SU-DHL-6 (cell line): ENCODE data around the gene RASA3.

Experiments used
- H2AFZ ChIP-seq: fragments of 200-600 bp; sonication (generic); 2 replicates; pipeline ENCODE4 v1.6.1; 2014; ENCODE audit warnings: low read depth, mild to moderate bottlenecking, moderate library complexity, mixed read lengths, antibody characterized with exemption, low read length; ENCODE audit not compliant: severe bottlenecking
- H3F3A ChIP-seq: fragments of 200-600 bp; shearing (Covaris generic); 2 replicates; pipeline ENCODE4 v1.6.0; 2016; ENCODE audit warnings: antibody characterized with exemption, mild to moderate bottlenecking; ENCODE audit not compliant: insufficient read depth
- H3K27ac ChIP-seq: fragments of 200-600 bp; sonication (generic); 2 replicates; pipeline ENCODE4 v1.5.1; 2016; ENCODE audit warnings: low read depth, mild to moderate bottlenecking, low read length, moderate library complexity, mixed read lengths
- H3K27me3 ChIP-seq: fragments of 200-600 bp; sonication (generic), shearing (Covaris generic); 2 replicates; pipeline ENCODE4 v1.6.0; 2014; ENCODE audit warnings: mild to moderate bottlenecking, low read length
- H3K36me3 ChIP-seq: fragments of 200-600 bp; sonication (generic); 2 replicates; pipeline ENCODE4 v1.6.1; 2014; ENCODE audit warnings: mild to moderate bottlenecking, low read length, mixed read lengths
- H3K4me2 ChIP-seq: fragments of 300-600, 200-600 bp; shearing (Covaris generic), sonication (generic); 2 replicates; pipeline ENCODE4 v1.6.0; 2014; ENCODE audit warnings: low read length, low read depth, mild to moderate bottlenecking; ENCODE audit not compliant: poor library complexity, severe bottlenecking
- H3K4me3 ChIP-seq: fragments of 200-600 bp; sonication (generic); 2 replicates; pipeline ENCODE4 v1.5.1; 2014; ENCODE audit warnings: antibody characterized with exemption, low read length, mild to moderate bottlenecking, mixed read lengths; ENCODE audit not compliant: insufficient read depth, poor library complexity, severe bottlenecking
- H3K79me2 ChIP-seq: fragments of 200-600 bp; sonication (generic); 2 replicates; pipeline ENCODE4 v1.6.1; 2014; ENCODE audit warnings: mild to moderate bottlenecking, low read length, moderate library complexity; ENCODE audit not compliant: insufficient read depth
- H3K9ac ChIP-seq: fragments of 200-600 bp; sonication (generic); 2 replicates; pipeline ENCODE4 v1.7.0; 2014; ENCODE audit warnings: mild to moderate bottlenecking, low read length
- H3K9me2 ChIP-seq: fragments of 200-600 bp; sonication (generic); replicated peaks from 2 replicates; pipeline ENCODE4 v1.6.1; 2014; ENCODE audit warnings: low read length; ENCODE audit not compliant: insufficient read depth
- H3K9me3 ChIP-seq: fragments of 200-600 bp; sonication (generic); 2 replicates; pipeline ENCODE4 v1.6.1; 2014; ENCODE audit warnings: low read length, mixed read lengths; ENCODE audit not compliant: insufficient read depth
- H4K20me1 ChIP-seq: fragments of 200-600 bp; sonication (generic); 2 replicates; pipeline ENCODE4 v1.6.1; 2014; ENCODE audit warnings: low read depth, mild to moderate bottlenecking, antibody characterized with exemption, low read length, moderate library complexity, mixed read lengths
- EZH2phosphoT487 ChIP-seq: fragments of 200-600 bp; sonication (generic), shearing (Covaris generic); conservative IDR thresholded peaks from 2 replicates; pipeline ENCODE4 v1.6.1; 2018; ENCODE audit warnings: mild to moderate bottlenecking, antibody characterized with exemption, low read length, moderate library complexity, mixed read lengths
- TF ChIP-seq, protein P1 (sequence below): fragments of 200-600 bp; sonication (generic); IDR thresholded peaks from one replicate; pipeline ENCODE4 v1.5.1; 2017; ENCODE audit warnings: antibody characterized with exemption, mild to moderate bottlenecking, low read length, moderate library complexity; ENCODE audit not compliant: insufficient read depth, poor library complexity, severe bottlenecking

The RASA3 gene

DNA sequence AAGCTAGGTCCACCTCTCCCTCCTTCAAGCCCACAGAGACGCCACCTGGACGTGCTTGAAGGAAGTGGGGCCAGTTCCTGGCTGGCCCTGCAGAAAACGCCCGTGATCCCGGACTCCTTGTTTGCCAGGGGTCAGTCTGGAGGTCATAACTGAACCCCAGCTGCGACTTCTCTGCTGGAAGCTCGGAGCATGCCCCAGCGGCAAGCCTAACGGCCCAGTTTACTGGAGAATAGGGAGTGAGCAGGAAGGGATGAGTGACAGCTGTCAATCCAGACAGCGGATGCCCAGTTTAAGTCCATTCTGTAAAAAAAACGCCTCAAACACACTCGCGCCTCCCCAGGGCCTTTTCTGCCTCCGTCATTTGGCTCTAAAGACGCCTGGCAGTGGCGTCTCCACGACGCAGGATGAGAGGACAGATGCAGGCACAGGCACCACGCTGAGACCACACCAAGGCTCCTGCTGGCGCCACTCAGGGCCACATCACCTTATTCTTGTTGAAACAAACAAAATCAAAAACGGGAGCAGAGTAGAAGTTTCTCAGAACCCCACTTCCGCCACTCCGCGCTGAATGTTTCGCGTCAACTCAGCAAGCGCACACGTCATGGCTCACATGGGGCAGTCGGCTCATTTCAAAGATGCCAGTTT, 57.6 kb downstream of the RASA3 start:
- Histone ChIP-seq H3K9ac (no peak overlapping the region), H3K4me2 (no peak overlapping the region), H3K9me2 (no peaks in the 10 kb centered on the region), H3K9me3 (no peaks in the 10 kb centered on the region), H3K79me2 (no peaks in the 10 kb centered on the region), H3K36me3 (no peaks in the 10 kb centered on the region), H3F3A (no peaks in the 10 kb centered on the region), H3K4me3 (no peak overlapping the region), H3K27ac (no peak overlapping the region), H2AFZ (no peak overlapping the region), H3K27me3 (no peaks in the 10 kb centered on the region), H4K20me1 (no peaks in the 10 kb centered on the region)
- TF ChIP-seq, protein P1, sequence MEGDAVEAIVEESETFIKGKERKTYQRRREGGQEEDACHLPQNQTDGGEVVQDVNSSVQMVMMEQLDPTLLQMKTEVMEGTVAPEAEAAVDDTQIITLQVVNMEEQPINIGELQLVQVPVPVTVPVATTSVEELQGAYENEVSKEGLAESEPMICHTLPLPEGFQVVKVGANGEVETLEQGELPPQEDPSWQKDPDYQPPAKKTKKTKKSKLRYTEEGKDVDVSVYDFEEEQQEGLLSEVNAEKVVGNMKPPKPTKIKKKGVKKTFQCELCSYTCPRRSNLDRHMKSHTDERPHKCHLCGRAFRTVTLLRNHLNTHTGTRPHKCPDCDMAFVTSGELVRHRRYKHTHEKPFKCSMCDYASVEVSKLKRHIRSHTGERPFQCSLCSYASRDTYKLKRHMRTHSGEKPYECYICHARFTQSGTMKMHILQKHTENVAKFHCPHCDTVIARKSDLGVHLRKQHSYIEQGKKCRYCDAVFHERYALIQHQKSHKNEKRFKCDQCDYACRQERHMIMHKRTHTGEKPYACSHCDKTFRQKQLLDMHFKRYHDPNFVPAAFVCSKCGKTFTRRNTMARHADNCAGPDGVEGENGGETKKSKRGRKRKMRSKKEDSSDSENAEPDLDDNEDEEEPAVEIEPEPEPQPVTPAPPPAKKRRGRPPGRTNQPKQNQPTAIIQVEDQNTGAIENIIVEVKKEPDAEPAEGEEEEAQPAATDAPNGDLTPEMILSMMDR, result no peak
- no peak for TF ChIP-seq EZH2phosphoT487

DNA sequence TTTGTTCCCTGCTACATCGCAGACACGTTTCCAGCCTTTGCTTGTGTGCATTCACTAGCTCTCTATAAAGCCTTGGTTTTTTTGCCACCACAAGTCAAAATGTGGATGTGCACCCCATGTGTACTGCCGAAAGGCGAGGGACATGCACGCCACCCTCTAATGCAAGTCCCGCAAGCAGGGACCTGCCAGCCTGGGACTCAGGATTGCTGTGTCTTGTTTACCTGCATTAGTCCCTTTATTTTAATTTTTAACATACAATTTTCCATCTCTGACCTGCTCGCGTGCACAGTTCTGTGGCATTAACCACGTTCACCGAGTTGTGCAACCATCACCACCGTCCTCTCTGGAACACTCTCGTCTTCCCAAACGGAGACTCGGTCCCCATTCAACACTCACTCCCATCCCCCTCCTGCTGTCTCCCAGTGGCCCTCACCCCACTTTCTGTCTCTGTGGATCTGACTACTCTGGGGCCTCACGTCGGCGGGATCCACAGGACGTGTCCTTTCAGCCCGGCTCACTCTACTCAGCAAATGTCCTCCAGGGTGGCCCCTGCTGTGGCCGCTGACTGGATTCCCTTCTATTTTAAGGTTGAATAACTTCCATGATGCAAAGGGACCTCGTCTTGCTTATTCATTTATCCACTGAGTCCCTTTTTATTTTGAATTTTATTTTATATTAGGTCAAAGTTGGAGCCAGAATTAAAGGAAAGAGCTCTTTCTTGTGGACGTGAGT, 58.4 kb downstream of the RASA3 start:
- Histone ChIP-seq H3K4me2 (no peak overlapping the region), H3K79me2 (no peaks in the 10 kb centered on the region), H3K27me3 (no peaks in the 10 kb centered on the region), H3F3A (no peaks in the 10 kb centered on the region), H3K27ac (no peak overlapping the region), H3K4me3 (no peak overlapping the region), H3K9me3 (no peaks in the 10 kb centered on the region), H2AFZ (no peak overlapping the region), H3K9me2 (no peaks in the 10 kb centered on the region), H3K9ac (no peak overlapping the region), H3K36me3 (no peaks in the 10 kb centered on the region), H4K20me1 (no peaks in the 10 kb centered on the region)
- no peak for TF ChIP-seq EZH2phosphoT487
- TF ChIP-seq, protein P1, result no peak

DNA sequence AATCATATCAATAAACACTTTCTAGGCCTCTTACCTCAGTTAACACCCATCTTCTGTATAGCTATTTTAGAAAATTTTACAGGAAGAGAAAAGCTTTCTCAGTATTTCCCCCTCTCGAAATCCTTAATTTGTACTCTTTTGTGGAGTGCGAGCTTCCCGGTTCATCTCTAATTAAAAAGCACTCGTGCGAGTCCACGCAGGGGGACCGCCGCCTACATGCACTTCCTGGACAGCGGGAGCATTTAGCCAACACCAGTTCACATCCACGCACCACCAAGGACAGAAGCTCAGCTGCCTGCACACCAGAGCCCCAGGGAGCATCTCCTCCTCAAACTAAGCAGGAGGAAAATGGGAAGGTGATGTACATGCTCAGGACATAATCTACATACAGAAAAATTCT, 60.0 kb downstream of the RASA3 start:
- Histone ChIP-seq H3K79me2 (no peaks in the 10 kb centered on the region), H3K9ac (no peak overlapping the region), H3K9me3 (no peaks in the 10 kb centered on the region)

More for the DNA sequence above, 60.0 kb downstream of the RASA3 start:
- Histone ChIP-seq H2AFZ (no peak overlapping the region), H3K4me3 (no peak overlapping the region), H3K4me2 (no peak overlapping the region), H3K36me3 (no peaks in the 10 kb centered on the region), H4K20me1 (no peaks in the 10 kb centered on the region), H3F3A (peaks cover 11% of the 10 kb centered on the region), H3K27me3 (no peaks in the 10 kb centered on the region), H3K27ac (no peak overlapping the region), H3K9me2 (no peaks in the 10 kb centered on the region)
- TF ChIP-seq, protein P1, result no peak
- no peak for TF ChIP-seq EZH2phosphoT487
